B cell (primary cell): ENCODE measurements around the gene ZNF333. TPM values are rescaled to one million over a fixed set of nuclear protein-coding genes. Genes with fewer than 3 reads are reported as not detected.

ENCODE experiments used
- ATAC-seq: fragments of 200-7000 bp; cut with Tn5 transposase; one replicate; pipeline ENCODE4 v1.10.0; 2021; ENCODE audit warnings: low read depth, mild to moderate bottlenecking, moderate number of reproducible peaks, moderate library complexity
- CTCF ChIA-PET: fragments of 350-600 bp; sonication (Branson Sonifier 250); formaldehyde crosslinking; loops from one replicate; lab custom pipeline; 2021; ENCODE audit warnings: antibody characterized with exemption, inconsistent platforms; lab: Charles Lee
- POLR2A ChIA-PET: fragments of 350-600 bp; sonication (Branson Sonifier 250); formaldehyde crosslinking; loops from one replicate; lab custom pipeline; 2021; ENCODE audit warnings: antibody characterized with exemption; lab: Charles Lee
- DNase-seq: peaks from one replicate; pipeline ENCODE4 v3.0.0; 2013
- H2AFZ ChIP-seq: 2 replicates; pipeline ENCODE4 v1.6.1; 2012; ENCODE audit warnings: mild to moderate bottlenecking, low read depth, low read length; ENCODE audit not compliant: insufficient read depth, poor library complexity, severe bottlenecking
- H3K27ac ChIP-seq, 2 donors: 1 replicate in 1 of 2; 2 replicates in 1 of 2; pipeline ENCODE4 v1.5.1; 2012 to 2013; ENCODE audit warnings: low read length in 2 of 2, mild to moderate bottlenecking in 2 of 2, moderate library complexity in 1 of 2
- H3K27me3 ChIP-seq, 4 experiments: fragments of 200-600 bp in 1 of 4; sonication (generic) in 1 of 4; replicated peaks in 1 of 4; 1 replicate in 2 of 4; 2 replicates in 2 of 4; pipeline versions ENCODE4 v1.6.1 to v1.7.0; 2013 to 2016; ENCODE audit warnings: low read length in 3 of 4, mild to moderate bottlenecking in 2 of 4, mixed read lengths in 1 of 4, moderate library complexity in 1 of 4; ENCODE audit not compliant: insufficient read depth in 4 of 4, control insufficient read depth in 3 of 4; ENCODE audit errors: control extremely low read depth in 1 of 4
- H3K36me3 ChIP-seq, 2 experiments: replicated peaks in 1 of 2; 1 replicate in 1 of 2; 2 replicates in 1 of 2; pipeline versions ENCODE4 v1.6.1 to v1.7.1; 2013; ENCODE audit warnings: low read length in 1 of 2; ENCODE audit not compliant: insufficient read depth in 2 of 2, control insufficient read depth in 1 of 2; ENCODE audit errors: control extremely low read depth in 1 of 2, extremely low read depth in 1 of 2
- H3K4me1 ChIP-seq, 2 donors: fragments of 200-600 bp in 1 of 2; sonication (generic) in 1 of 2; 1 replicate in 1 of 2; 2 replicates in 1 of 2; pipeline versions ENCODE4 v1.5.1 to v1.6.1; 2013 to 2017; ENCODE audit warnings: low read length in 2 of 2; ENCODE audit not compliant: control insufficient read depth in 2 of 2, insufficient read depth in 2 of 2
- H3K4me2 ChIP-seq: replicated peaks from 2 replicates; pipeline ENCODE3; 2012; ENCODE audit warnings: mild to moderate bottlenecking, low read depth, low read length; ENCODE audit not compliant: poor library complexity, severe bottlenecking
- H3K4me3 ChIP-seq, 5 experiments: fragments of 200-600 bp in 1 of 5; sonication (generic) in 1 of 5; 1 replicate in 3 of 5; 2 replicates in 2 of 5; pipeline versions ENCODE4 v1.5.1 to v1.7.0; 2011 to 2016; ENCODE audit warnings: low read length in 4 of 5, mild to moderate bottlenecking in 4 of 5, low read depth in 2 of 5, control low read depth in 1 of 5, moderate library complexity in 1 of 5; ENCODE audit not compliant: insufficient read depth in 1 of 5; ENCODE audit errors: control extremely low read depth in 1 of 5, extremely low read depth in 1 of 5
- H3K79me2 ChIP-seq: fragments of 200-600 bp; sonication (generic); one replicate; pipeline ENCODE4 v1.6.0; 2016; ENCODE audit warnings: low read length; ENCODE audit not compliant: control insufficient read depth, insufficient read depth
- H3K9ac ChIP-seq: fragments of 200-600 bp; sonication (generic); 2 replicates; pipeline ENCODE4 v1.6.1; 2017; ENCODE audit warnings: mild to moderate bottlenecking, low read length, moderate library complexity
- H3K9me3 ChIP-seq, 3 donors: one replicate each; pipeline versions ENCODE4 v1.6.1 to v1.7.1; 2013; ENCODE audit warnings: low read length in 2 of 3; ENCODE audit not compliant: control insufficient read depth in 2 of 3, insufficient read depth in 1 of 3; ENCODE audit errors: control extremely low read depth in 1 of 3
- H4K20me1 ChIP-seq: 2 replicates; pipeline ENCODE4 v1.6.0; 2012; ENCODE audit warnings: mild to moderate bottlenecking, low read length; ENCODE audit not compliant: insufficient read depth, control insufficient read depth, poor library complexity, severe bottlenecking
- H3K27ac Mint-ChIP-seq: one replicate; pipeline ENCODE4 v1.8.0; 2021; ENCODE audit warnings: mixed read lengths
- H3K27me3 Mint-ChIP-seq: one replicate; pipeline ENCODE4 v1.8.0; 2021; ENCODE audit warnings: mixed read lengths
- H3K4me1 Mint-ChIP-seq: one replicate; pipeline ENCODE4 v1.8.0; 2021; ENCODE audit warnings: mixed read lengths
- H3K4me3 Mint-ChIP-seq: one replicate; pipeline ENCODE4 v1.8.0; 2021; ENCODE audit warnings: mixed read lengths
- H3K9me3 Mint-ChIP-seq: one replicate; pipeline ENCODE4 v1.8.0; 2022; ENCODE audit warnings: mixed read lengths; ENCODE audit not compliant: insufficient read depth
- CTCF ChIP-seq: fragments of 200-600 bp; IDR thresholded peaks from one replicate; pipeline ENCODE4 v1.8.0; 2022; ENCODE audit warnings: antibody characterized with exemption, mild to moderate bottlenecking
- EZH2 ChIP-seq: IDR thresholded peaks from 2 replicates; pipeline ENCODE4 v1.6.1; 2012; ENCODE audit warnings: borderline replicate concordance, low read depth, mild to moderate bottlenecking, moderate library complexity, low read length; ENCODE audit not compliant: insufficient read depth, poor library complexity, severe bottlenecking
- WGBS: methylation state at CpG from one replicate; pipeline ENCODE4 v1.1.5; 2013; ENCODE audit warnings: missing lambda C conversion rate; ENCODE audit not compliant: insufficient coverage; 5-methylcytosine and 5-hydroxymethylcytosine counted together
- intact Hi-C: fragments of 100-400 bp; cut with micrococcal nuclease; formaldehyde crosslinking; loops from one replicate; pipeline ENCODE4 v1.10.0; 2022
- polyA plus RNA-seq: library from polyadenylated mRNA; depleted of rRNA; stranded (reverse); fragments of >200 nt; gene quantifications from 2 replicates; pipeline ENCODE4 v1.2.3, GENCODE V29; 2012
- total RNA-seq, 2 donors: library from RNA; stranded (reverse); fragments of 120-200 nt in 1 of 2; gene quantifications; 1 replicate in 1 of 2; 2 replicates in 1 of 2; pipeline versions ENCODE4 v1.2.3 to v1.2.4, GENCODE V29; 2013 to 2022

Gene ZNF333
- total and polyA plus RNA-seq, 2 donors (not counting 1 experiment from before 2014, with no cell fraction given), result 23.2 to 36.9 TPM

- peaks cover 0 to 2% (median 0%) of the 10 kb centered on the region in 3 donors for H3K9me3 ChIP-seq
- H3K27ac Mint-ChIP-seq, result no peak overlapping the region
- H2AFZ ChIP-seq, result no peak overlapping the region
- 89% methylated on average over 2 of the region's 6 CpGs for WGBS
- H3K27me3 Mint-ChIP-seq, result no peaks in the 10 kb centered on the region
- no peak for DNase-seq
- no peaks in the 10 kb centered on the region for H3K4me1 ChIP-seq
- H3K4me1 Mint-ChIP-seq, result no peaks in the 10 kb centered on the region
- no peak overlapping the region for H3K4me2 ChIP-seq
- no peak overlapping the region for H3K27ac ChIP-seq
- no peaks in the 10 kb centered on the region for H3K27me3 ChIP-seq
- H3K9ac ChIP-seq, result no peak overlapping the region
- no peak for ATAC-seq
- no peaks in the 10 kb centered on the region for H3K9me3 Mint-ChIP-seq
- TF ChIP-seq EZH2, result no peak
- no peak for TF ChIP-seq CTCF
- no peak overlapping the region for H3K4me3 Mint-ChIP-seq
- no peaks in the 10 kb centered on the region for H4K20me1 ChIP-seq
- no peaks in the 10 kb centered on the region for H3K79me2 ChIP-seq
- intact Hi-C loops, result no loop called here
- POLR2A ChIA-PET, result no interaction called here
- H3K4me3 ChIP-seq, result no peak overlapping the region
- CTCF ChIA-PET, result no interaction called here
- no peaks in the 10 kb centered on the region for H3K36me3 ChIP-seq
These were observed 58.8 kb downstream of the ZNF333 start for GRCh38 chr19:14748601-14749000.

- Histone ChIP-seq H3K27me3 (no peaks in the 10 kb centered on the region), H3K36me3 (no peaks in the 10 kb centered on the region), H3K4me3 (no peak overlapping the region), H3K27ac (no peak overlapping the region), H3K9ac (no peak overlapping the region), H3K4me2 (no peak overlapping the region), H4K20me1 (no peaks in the 10 kb centered on the region), H3K79me2 (no peaks in the 10 kb centered on the region), H3K4me1 (no peaks in the 10 kb centered on the region), H2AFZ (no peak overlapping the region), H3K9me3 (no peaks in the 10 kb centered on the region)
- CTCF ChIA-PET, result no interaction called here
- no peak for DNase-seq
- no peaks in the 10 kb centered on the region for H3K27me3 Mint-ChIP-seq
- intact Hi-C loops, result no loop called here
- TF ChIP-seq EZH2 (no peak), CTCF (no peak)
- POLR2A ChIA-PET, result interaction anchor here (0.7 kb wide), 1 partner anchor 66 kb away, joined by 3 read pairs; no protein-coding TSS in a partner anchor
- H3K27ac Mint-ChIP-seq, result no peak overlapping the region
- no peak for ATAC-seq
- no peaks in the 10 kb centered on the region for H3K4me1 Mint-ChIP-seq
- H3K9me3 Mint-ChIP-seq, result no peaks in the 10 kb centered on the region
- 83% methylated on average over 7 of the region's 16 CpGs for WGBS
- no peak overlapping the region for H3K4me3 Mint-ChIP-seq
These were observed 69.0 kb downstream of the ZNF333 start for GRCh38 chr19:14758816-14759215.
